ENCODE results near the gene GLRA3. TPM values are rescaled to one million over a fixed set of nuclear protein-coding genes. Genes with fewer than 3 reads are reported as not detected.

The GLRA3 gene
- total and polyA plus RNA-seq, 10 of the 15 experiments (the other 5 are each of a cell fraction or from before 2014, with no cell fraction given), result not detected

DNA sequence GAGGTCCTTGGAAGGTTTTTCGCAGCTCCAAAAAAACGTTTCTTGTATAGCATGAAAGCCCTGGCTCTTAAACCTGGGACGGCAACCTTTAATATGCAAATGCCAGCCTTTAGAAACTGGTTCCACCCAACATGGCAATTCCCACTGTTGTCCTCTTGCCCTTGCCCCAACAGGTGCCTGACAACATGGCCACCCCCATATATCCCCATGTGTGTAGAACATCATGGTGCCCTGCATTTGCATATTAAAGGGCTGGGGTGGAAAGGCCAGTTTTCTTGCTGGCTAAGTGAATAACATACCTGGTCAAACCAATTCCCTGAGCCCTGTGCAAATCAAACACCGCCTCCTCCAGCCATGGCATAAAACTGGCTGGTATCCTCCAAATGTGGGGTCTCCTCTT, 26.0 kb upstream of the GLRA3 start:
- no peak for TF ChIP-seq ETV6 (conservative IDR thresholded peaks at IDR 0.05 in 1 of 2, IDR thresholded peaks at IDR 0.05 in 1 of 2; ENCODE audit: borderline replicate concordance in 1 of 2, low read depth in 1 of 2)
- TF ChIP-seq SMC3 (IDR thresholded peaks at IDR 0.05; ENCODE audit: borderline replicate concordance, low read length), result no peak
- no peak for TF ChIP-seq HCFC1 (IDR thresholded peaks at IDR 0.05; ENCODE audit: low read length)
- TF ChIP-seq SMARCA5 (IDR thresholded peaks at IDR 0.05), result no peak
- TF ChIP-seq GABPA (IDR thresholded peaks at IDR 0.05; ENCODE audit: low read depth), result no peak
- TF ChIP-seq RUNX3 (IDR thresholded peaks at IDR 0.05; ENCODE audit: low read length), result no peak
- TF ChIP-seq CHD4 (IDR thresholded peaks at IDR 0.05), result no peak
- no peak for TF ChIP-seq CEBPB (IDR thresholded peaks at IDR 0.05; ENCODE audit: borderline replicate concordance in 1 of 2, low read depth in 2 of 2, low read length in 2 of 2)
- TF ChIP-seq TCF12 (IDR thresholded peaks at IDR 0.05; ENCODE audit: low read depth, low read length), result no peak
- ChIA-PET RAD21 (ENCODE audit: unreplicated experiment) (no interaction called here), CTCF (no interaction called here)

GRCh38 chr4:174853629-174854028, 24.6 kb upstream of the GLRA3 start:
- Histone ChIP-seq H3K4me1 (ENCODE audit: control insufficient read depth, insufficient read depth, low read length) (no peaks in the 10 kb centered on the region), H3K36me3 (ENCODE audit: control insufficient read depth in 2 of 2, insufficient read depth in 2 of 2, low read length in 1 of 2) (no peaks in the 10 kb centered on the region), H3K27me3 (replicated peaks in 1 of 2; ENCODE audit: control insufficient read depth in 2 of 2, insufficient read depth in 2 of 2, low read length in 1 of 2) (no peaks in the 10 kb centered on the region), H3K27ac (ENCODE audit: control insufficient read depth, insufficient read depth) (no peak overlapping the region), H3K4me3 (no peak overlapping the region), H3K9me3 (replicated peaks; ENCODE audit: control insufficient read depth, insufficient read depth, low read length) (no peaks in the 10 kb centered on the region), H3K9ac (ENCODE audit: control insufficient read depth, insufficient read depth, low read length) (no peak overlapping the region), H3K4me2 (ENCODE audit: control insufficient read depth, insufficient read depth) (no peak overlapping the region), H3K79me2 (ENCODE audit: control insufficient read depth, insufficient read depth, low read length) (no peaks in the 10 kb centered on the region), H2AFZ (ENCODE audit: control insufficient read depth, low read depth, low read length) (no peak overlapping the region), H4K20me1 (ENCODE audit: control insufficient read depth, insufficient read depth) (no peaks in the 10 kb centered on the region)
- ChIA-PET POLR2A (no interaction called here), RAD21 (ENCODE audit: unreplicated experiment) (no interaction called here), CTCF (no interaction called here), SMC1A (ENCODE audit: uncharacterized antibody, unreplicated experiment) (no interaction called here)
- DNase-seq (ENCODE audit: low read depth, low spot score) (no peak), ATAC-seq (no peak), FAIRE-seq (no peak)
- intact Hi-C loops (cut with micrococcal nuclease; ENCODE audit: unreplicated experiment) (no loop called here), in situ Hi-C loops (cut with MboI) (loop anchor here (25.0 kb wide), 1 partner anchor 684 kb away; no protein-coding TSS in a partner anchor)
- BruUV-seq (replicated peaks), result no TSS peak
- 32% methylated on average over 3 of the region's 3 CpGs for WGBS (ENCODE audit: insufficient coverage, insufficient replicate concordance, low lambda C conversion rate, missing lambda C conversion rate)
- TF ChIP-seq NFYB (IDR thresholded peaks at IDR 0.05; ENCODE audit: insufficient read depth, low read depth, low read length) (no peak), NBN (IDR thresholded peaks at IDR 0.05) (no peak), MEF2B (IDR thresholded peaks at IDR 0.05; ENCODE audit: partially characterized antibody, poor library complexity, severe bottlenecking) (no peak), ZZZ3 (IDR thresholded peaks at IDR 0.05; ENCODE audit: control insufficient read depth, insufficient read length, low read depth) (no peak), RAD21 (IDR thresholded peaks at IDR 0.05; ENCODE audit: insufficient read depth, low read depth, low read length) (no peak), IRF3 (IDR thresholded peaks at IDR 0.05) (no peak), YY1 (IDR thresholded peaks at IDR 0.05; ENCODE audit: low read depth, low read length) (no peak), SKIL (IDR thresholded peaks at IDR 0.05; ENCODE audit: low read depth, poor library complexity, severe bottlenecking) (no peak), HCFC1 (IDR thresholded peaks at IDR 0.05; ENCODE audit: low read length) (no peak), CHD4 (IDR thresholded peaks at IDR 0.05) (no peak)

More for the DNA sequence above, 26.0 kb upstream of the GLRA3 start:
- no peak overlapping the region for H3K9ac ChIP-seq (ENCODE audit: control insufficient read depth, insufficient read depth, low read length)
- in situ Hi-C loops (cut with MboI) (loop anchor here (25.0 kb wide), 1 partner anchor 682 kb away; no protein-coding TSS in a partner anchor), intact Hi-C loops (cut with micrococcal nuclease; ENCODE audit: unreplicated experiment) (no loop called here)
- ATAC-seq (no peak), FAIRE-seq (no peak), DNase-seq (ENCODE audit: low read depth, low spot score) (no peak)
- no peaks in the 10 kb centered on the region for H3K79me2 ChIP-seq (ENCODE audit: control insufficient read depth, insufficient read depth, low read length)
- H2AFZ ChIP-seq (ENCODE audit: control insufficient read depth, low read depth, low read length), result no peak overlapping the region
- H3K4me1 ChIP-seq (ENCODE audit: control insufficient read depth, insufficient read depth, low read length), result no peaks in the 10 kb centered on the region
- no peak overlapping the region for H3K4me3 ChIP-seq
- BruUV-seq (replicated peaks), result no TSS peak
- H3K27me3 ChIP-seq (replicated peaks in 1 of 2; ENCODE audit: control insufficient read depth in 2 of 2, insufficient read depth in 2 of 2, low read length in 1 of 2), result no peaks in the 10 kb centered on the region
- no peak overlapping the region for H3K4me2 ChIP-seq (ENCODE audit: control insufficient read depth, insufficient read depth)
- no peaks in the 10 kb centered on the region for H3K9me3 ChIP-seq (replicated peaks; ENCODE audit: control insufficient read depth, insufficient read depth, low read length)
- H4K20me1 ChIP-seq (ENCODE audit: control insufficient read depth, insufficient read depth), result no peaks in the 10 kb centered on the region
- POLR2A ChIA-PET, result no interaction called here
- SMC1A ChIA-PET (ENCODE audit: uncharacterized antibody, unreplicated experiment), result no interaction called here
- WGBS (ENCODE audit: insufficient coverage, insufficient replicate concordance, low lambda C conversion rate, missing lambda C conversion rate), result 1% methylated on average over 4 of the region's 4 CpGs
- no peaks in the 10 kb centered on the region for H3K36me3 ChIP-seq (ENCODE audit: control insufficient read depth in 2 of 2, insufficient read depth in 2 of 2, low read length in 1 of 2)
- H3K27ac ChIP-seq (ENCODE audit: control insufficient read depth, insufficient read depth), result no peak overlapping the region
